Measurements from ENCODE around the gene SEPTIN12.

DNA sequence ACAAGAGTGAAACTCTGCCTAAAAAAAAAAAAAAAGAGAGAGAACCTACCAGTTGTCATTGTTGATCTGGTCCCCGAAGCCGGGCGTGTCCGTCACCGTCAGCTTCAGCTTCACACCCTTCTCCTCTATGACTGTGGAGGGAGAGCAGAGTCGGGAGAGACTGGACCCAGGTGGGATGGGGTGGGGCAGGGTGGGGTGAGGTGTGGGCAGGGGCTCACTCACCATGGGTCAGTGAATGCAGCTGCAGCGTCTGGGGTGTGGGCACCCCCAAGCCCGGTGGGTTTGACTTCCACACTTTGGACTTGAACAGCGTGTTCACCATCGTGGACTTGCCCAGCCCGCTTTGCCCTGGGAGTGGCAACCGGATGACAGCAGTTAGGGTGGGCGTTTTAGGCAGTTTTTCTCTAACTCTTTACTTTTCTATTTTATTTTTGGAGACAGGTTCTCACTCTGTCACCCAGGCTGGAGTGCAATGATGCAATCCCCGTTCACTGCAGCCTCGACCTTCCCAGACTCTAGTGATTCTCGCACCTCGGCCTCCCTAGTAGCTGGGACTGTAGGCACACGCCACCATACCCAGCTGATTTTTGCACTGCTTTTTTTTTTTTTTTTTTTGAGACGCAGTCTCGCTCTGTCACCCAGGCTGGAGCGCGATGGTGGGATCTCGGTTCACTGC is 2.2 kb downstream of the SEPTIN12 start:
- TF ChIP-seq CTCF (conservative IDR thresholded peaks at IDR 0.05), result no peak
- TF ChIP-seq EZH2 (IDR thresholded peaks at IDR 0.05; ENCODE audit: low read depth), result no peak

Measured in PC-9 (cell line).